M059J (cell line): ENCODE results near the gene DNAJB2. TPM values are rescaled to one million over a fixed set of nuclear protein-coding genes. Genes with fewer than 3 reads are reported as not detected.
"Not testable (repeated sequence)": the region's sequence is repeated elsewhere in the genome, so short reads cannot be mapped to it uniquely, and the experiment has no call there.

Source experiments
- DNase-seq: peaks from one replicate; pipeline ENCODE4 v3.0.0-alpha.2; 2012; ENCODE audit warnings: low read depth
- total RNA-seq: library from RNA; depleted of rRNA; stranded (reverse); fragments of >200 nt; shearing (Covaris generic); gene quantifications from 2 replicates; pipeline ENCODE4 v1.2.3, GENCODE V29; 2014

Gene DNAJB2
- total RNA-seq, 1 experiment from 2014 or later: 45.9 TPM

GRCh38 chr2:219285373-219285735 is 6.2 kb downstream of the DNAJB2 start:
- no peak for DNase-seq

GRCh38 chr2:219285894-219286425 is 6.8 kb downstream of the DNAJB2 start:
- no peak for DNase-seq

- peak; percentile 57 for DNase-seq
Observed at GRCh38 chr2:219286436-219287115, 7.4 kb downstream of the DNAJB2 start.

- DNase-seq: not testable (repeated sequence)
Observed at GRCh38 chr2:219287116-219287440, 7.9 kb downstream of the DNAJB2 start.

DNA sequence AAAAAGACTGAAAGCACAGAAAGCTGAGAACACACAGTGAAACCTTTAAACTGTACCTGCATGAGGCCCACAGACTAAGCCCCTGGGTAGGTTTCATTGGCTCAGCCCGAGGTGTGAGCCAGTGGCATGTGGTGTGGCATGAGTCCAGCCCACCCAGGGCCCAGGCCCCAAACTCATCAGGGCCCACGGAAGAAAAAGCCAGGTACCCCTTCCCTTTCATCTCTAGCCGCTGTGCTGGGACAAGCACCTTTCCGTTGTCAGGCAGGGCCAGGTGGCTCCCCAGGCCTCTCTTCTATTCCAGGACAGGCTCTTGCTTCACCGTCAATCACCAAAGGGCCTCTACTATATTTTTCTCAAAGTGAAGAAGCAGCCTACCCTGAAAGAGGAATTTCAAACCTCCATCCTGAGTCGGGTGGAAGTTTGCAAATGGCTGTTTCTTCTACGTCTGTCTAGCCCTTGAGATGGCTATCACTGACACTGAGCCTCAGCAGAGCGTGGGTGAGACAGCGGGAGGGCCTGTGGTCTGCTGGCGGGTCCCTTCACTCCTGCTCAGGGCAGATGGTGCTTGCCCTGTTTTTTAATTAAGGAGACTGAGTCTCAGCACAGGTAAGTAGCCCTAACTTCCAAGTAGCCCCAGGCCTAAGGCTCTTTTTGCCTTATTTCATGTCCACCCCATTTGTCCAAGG is 8.6 kb downstream of the DNAJB2 start:
- DNase-seq: no peak

GRCh38 chr2:219289195-219289536 is 10.0 kb downstream of the DNAJB2 start:
- DNase-seq: no peak

- peak; percentile 66 for DNase-seq
Observed at GRCh38 chr2:219289537-219290361, 10.6 kb downstream of the DNAJB2 start.

DNA sequence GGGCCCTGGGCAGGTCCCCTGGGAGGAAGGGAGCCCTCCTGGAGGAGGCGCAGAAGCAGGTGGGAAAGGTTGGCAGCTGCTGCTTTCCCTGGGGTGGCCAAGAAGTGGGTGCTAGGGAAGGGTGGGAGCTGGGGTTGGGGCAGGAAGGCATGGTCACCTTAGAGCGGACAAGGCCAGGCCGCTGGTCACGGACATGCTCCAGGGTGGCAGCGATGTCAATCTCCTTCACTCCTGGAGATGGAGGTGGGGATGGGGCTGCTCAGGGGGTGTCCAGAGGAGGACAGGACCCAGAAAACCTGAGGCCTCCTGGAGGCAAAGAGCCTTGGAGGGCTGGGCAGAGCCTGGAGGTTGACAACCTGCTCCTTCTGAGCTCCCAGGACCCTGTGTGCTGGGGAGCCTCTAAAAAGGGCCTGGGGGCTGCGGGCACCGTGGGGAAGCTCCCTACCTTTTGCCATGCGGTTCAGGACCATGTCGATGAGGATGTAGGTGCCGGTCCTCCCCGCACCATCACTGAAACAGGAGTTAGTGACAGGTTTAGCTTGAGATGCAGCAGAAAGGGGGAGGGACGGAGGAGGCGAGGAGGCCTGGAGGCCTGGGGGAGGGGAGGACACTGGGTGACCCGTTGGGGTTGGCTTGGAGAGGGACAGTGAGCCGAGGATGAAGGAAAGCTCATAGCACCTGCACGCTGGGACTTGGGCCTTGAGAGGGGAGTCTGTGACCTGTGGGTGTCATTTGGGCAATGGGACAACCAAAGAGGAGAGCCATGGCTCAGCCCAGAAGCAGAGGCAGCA is 11.4 kb downstream of the DNAJB2 start:
- no peak for DNase-seq

DNA sequence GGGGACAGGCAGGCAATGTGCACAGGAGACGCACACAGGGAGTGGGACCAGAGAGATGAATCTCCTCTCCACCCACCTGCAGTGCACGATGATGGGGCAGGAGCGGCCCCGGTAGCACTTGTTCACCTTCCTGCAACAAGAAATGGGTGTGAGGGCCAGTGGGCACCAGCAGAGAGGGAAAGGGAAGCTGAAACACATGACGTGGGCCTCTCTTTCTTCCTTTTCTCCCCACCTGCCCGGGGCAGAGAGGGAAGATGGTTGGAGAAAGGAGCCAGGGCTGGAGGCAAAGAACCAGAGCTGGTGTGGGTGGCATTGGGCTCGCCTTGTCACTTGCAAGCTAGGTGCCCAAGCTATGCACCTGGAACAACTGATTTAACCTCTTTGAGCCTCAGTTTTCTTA is 12.2 kb downstream of the DNAJB2 start:
- no peak for DNase-seq

DNA sequence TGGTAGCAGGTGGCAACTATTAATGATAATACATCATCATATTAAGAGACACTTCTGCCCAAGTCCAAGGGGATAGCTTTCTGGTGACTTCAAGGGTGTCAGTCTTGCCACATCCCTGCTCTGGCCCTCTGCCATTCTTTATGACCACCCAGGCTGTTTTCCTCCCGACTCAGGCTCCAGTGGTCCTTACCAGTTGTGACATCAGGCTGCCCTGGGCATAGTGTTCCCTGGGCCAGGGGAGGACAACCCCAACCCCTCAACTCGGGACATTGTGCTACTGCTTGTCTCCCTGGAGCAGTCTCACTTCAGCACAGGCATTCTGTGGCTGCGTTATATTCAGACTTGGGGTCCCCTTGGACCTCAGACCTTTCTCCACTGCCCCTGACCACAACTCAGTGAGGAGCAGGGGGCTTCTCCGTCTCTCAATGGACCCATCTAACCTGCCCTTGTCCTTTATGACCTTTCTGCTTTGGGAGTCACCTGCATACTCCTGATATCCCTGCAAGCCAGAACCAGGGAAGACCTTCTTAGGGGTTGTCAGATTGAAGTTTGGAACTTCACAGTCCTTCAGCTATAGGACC is 12.8 kb downstream of the DNAJB2 start:
- no peak for DNase-seq

DNA sequence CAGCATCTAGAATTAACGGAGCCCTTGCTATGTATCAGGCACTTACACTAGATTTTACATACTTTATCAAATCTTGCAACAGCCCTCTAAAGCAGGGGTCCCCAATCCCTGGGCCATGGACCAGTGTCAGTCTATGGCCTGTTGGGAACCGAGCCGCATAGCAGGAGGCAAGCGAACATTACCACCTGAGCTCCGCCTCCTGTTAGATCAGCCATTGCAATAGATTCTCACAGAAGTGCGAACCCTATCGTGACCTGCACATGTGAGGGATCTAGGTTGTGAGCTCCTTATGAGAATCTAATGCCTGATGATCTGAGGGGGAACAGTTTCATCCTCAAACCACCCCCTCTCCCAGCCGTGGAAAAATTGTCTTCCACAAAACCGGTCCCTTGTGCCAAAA is 13.4 kb downstream of the DNAJB2 start:
- DNase-seq: no peak

- no peak for DNase-seq
Observed at GRCh38 chr2:219293736-219294231, 14.6 kb downstream of the DNAJB2 start.

- peak; percentile 70 for DNase-seq
Observed at GRCh38 chr2:219294356-219295351, 15.5 kb downstream of the DNAJB2 start.

GRCh38 chr2:219296142-219296541 is 17.0 kb downstream of the DNAJB2 start:
- no peak for DNase-seq

DNA sequence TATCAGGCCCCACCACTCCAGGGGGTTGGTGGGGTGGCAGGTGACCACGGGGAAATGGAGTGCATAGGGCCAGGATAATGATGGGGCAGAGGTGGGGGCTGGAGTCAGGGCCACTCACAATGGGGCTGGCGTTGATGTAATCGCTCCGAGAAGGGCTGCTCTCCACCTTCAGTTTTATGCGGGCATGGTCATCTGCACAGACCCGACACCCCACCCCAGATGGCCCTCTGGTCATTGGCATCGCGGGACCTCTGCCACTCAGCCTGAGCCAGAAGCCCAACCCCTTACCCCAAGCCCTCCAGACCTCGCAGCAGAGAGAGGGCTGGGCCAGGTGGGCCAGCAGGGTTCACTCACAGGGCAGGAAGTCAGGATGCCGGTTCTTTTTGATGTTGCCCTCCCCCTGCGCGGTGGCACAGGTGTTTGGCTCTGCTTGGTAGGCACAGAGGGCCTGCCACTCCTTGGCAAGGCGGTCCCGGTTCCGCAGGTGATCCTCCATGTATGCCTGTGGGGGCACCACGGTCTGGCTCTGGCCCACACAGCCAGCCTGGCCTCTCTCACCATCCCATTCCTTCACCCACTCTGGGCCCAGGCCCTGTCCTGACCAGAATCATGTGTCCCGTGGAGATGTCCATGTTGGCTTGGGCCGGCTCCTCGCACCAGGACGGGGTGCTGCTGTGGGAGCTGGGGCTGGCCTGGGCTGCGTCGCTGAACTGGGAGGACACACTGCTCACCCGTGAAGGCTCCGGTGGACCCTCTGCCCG is 17.6 kb downstream of the DNAJB2 start:
- no peak for DNase-seq

DNA sequence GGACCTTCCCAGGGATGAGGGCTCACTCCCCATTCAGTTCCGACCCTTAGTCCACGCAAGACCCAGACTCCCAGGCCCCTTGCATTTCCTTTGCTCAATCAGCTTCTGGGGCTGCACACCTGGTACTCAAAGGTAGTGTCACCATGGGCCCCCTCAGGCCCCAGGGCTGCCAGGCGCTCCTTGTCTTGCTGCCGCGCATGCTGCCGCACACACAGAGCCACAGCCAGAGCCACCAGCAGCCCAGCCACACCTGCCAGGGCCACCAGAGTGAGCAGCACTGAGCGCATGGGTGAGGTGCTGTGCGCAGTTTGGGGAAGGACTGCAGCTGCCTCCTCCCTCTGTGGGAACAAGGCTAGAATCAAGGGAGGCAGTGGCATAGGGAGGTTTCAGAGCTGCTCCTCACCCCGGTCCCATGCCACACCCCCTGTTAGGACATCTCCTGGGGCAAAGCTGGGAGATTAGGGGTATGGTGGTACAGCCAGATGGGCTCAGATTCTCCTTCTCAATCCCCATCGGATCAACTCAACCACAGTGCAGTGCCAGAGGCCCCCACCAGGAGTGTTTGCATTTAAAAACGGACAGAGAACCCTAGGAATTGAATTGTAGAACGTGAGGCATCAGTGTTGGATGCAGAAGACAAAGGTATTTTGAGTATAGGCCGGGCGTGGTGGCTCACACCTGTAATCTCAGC is 18.7 kb downstream of the DNAJB2 start:
- DNase-seq: no peak

- peak; percentile 65 for DNase-seq
Observed at GRCh38 chr2:219298759-219299371, 19.7 kb downstream of the DNAJB2 start.

DNA sequence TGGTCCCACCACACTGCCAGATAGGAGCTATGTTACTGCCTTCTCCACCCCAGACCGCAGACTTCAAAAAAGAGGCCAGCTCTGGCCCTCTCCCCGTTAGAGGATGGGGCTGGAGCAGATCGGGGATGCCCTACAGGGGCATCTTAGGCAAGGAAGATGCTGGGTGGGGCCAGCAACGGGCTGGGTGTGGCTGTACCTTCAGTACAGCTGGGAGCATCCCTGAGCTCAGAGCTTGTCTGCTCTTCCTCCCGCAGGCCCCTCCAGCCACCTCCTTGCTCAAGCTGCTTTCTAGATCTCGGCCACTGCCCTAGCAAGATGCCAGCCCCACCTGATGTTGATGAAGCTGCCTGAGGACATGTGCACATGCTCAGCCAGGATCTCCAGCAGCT is 20.2 kb downstream of the DNAJB2 start:
- DNase-seq: no peak
